ENCODE measurements around the gene CSGALNACT2. TPM values are rescaled to one million over a fixed set of nuclear protein-coding genes. Genes with fewer than 3 reads are reported as not detected.

The CSGALNACT2 gene
- total RNA-seq, 3 donors from 2014 or later: 21.6 to 35.5 (median 27.8) TPM

DNA sequence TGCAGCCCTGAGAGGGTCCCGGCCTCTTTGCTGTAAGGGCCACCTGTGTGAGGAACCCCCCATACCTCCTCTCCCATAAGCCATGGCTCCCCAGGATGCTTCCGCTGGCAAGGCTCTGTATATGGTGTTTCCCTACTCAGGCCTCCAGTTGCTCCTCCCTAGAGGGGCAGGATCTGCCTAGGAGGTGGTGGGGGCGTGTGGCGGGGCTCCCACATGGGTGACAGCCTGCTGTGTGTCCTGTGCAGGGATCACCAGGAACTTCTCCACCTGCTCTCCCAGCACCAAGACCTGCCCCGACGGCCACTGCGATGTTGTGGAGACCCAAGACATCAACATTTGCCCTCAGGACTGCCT, 25.7 kb upstream of the CSGALNACT2 start:
- intact Hi-C loops (cut with DNase I; ENCODE audit: low total_unique reads): no loop called here
- H3K4me3 ChIP-seq: no peak overlapping the region
- H3K27me3 ChIP-seq: no peaks in the 10 kb centered on the region

DNA sequence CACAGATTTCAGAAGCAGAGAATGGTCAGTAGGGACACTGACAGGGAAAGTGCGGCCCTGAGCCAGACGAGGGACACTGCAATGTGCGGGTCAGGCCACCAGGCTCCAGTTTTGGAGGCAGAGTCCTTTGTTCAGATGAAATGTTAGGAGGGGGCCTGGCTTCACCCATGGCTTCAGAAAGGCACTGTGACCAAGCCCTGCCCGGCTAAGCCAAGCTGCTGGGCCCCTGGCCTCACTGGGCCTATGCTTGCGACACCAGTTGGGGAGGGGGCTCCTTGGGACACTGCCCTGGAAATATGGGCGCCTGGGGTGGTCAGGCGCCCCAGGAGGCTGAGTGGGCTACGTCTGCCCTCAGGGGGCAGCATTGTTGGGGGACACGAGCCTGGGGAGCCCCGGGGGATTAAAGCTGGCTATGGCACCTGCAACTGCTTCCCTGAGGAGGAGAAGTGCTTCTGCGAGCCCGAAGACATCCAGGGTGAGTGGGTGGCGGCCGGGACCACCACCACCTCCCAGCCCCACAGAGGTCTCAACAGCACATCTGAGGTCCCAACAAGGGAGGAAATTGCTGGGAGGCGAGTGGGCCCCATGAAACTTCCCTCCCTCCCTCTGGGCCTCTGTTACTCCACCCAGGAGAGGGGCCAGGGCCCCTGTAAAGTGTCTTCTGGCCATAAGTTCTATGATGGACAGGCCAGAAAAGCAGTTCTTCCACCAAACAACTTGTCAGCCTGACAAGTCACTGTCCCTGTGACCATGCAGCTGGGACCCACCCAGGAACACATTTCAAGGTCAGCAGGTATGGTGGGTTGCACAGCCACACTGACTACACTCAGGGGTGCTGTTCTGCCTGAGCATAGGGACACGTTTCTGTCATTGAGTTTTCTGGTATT, 24.8 kb upstream of the CSGALNACT2 start:
- TF ChIP-seq, protein P1, sequence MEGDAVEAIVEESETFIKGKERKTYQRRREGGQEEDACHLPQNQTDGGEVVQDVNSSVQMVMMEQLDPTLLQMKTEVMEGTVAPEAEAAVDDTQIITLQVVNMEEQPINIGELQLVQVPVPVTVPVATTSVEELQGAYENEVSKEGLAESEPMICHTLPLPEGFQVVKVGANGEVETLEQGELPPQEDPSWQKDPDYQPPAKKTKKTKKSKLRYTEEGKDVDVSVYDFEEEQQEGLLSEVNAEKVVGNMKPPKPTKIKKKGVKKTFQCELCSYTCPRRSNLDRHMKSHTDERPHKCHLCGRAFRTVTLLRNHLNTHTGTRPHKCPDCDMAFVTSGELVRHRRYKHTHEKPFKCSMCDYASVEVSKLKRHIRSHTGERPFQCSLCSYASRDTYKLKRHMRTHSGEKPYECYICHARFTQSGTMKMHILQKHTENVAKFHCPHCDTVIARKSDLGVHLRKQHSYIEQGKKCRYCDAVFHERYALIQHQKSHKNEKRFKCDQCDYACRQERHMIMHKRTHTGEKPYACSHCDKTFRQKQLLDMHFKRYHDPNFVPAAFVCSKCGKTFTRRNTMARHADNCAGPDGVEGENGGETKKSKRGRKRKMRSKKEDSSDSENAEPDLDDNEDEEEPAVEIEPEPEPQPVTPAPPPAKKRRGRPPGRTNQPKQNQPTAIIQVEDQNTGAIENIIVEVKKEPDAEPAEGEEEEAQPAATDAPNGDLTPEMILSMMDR (IDR thresholded peaks at IDR 0.05): no peak
- TF ChIP-seq POLR2A (IDR thresholded peaks at IDR 0.05) (no peak), POLR2AphosphoS5 (IDR thresholded peaks at IDR 0.05) (no peak)
- Histone ChIP-seq H3K27ac (no peak overlapping the region), H3K4me1 (no peaks in the 10 kb centered on the region), H3K4me3 (no peak overlapping the region), H3K36me3 (no peaks in the 10 kb centered on the region), H3K27me3 (no peaks in the 10 kb centered on the region), H3K9me3 (no peaks in the 10 kb centered on the region)
- intact Hi-C loops (cut with DNase I; ENCODE audit: low total_unique reads): no loop called here
- no peak for DNase-seq (ENCODE audit: low spot score in 2 of 2)

More for the DNA sequence above, 25.7 kb upstream of the CSGALNACT2 start:
- Histone ChIP-seq H3K27ac (no peak overlapping the region), H3K36me3 (no peaks in the 10 kb centered on the region), H3K9me3 (no peaks in the 10 kb centered on the region), H3K4me1 (no peaks in the 10 kb centered on the region)
- TF ChIP-seq, protein P1 (IDR thresholded peaks at IDR 0.05): no peak
- TF ChIP-seq POLR2A (IDR thresholded peaks at IDR 0.05) (no peak), POLR2AphosphoS5 (IDR thresholded peaks at IDR 0.05) (no peak)
- no peak for DNase-seq (ENCODE audit: low spot score in 2 of 2)

DNA sequence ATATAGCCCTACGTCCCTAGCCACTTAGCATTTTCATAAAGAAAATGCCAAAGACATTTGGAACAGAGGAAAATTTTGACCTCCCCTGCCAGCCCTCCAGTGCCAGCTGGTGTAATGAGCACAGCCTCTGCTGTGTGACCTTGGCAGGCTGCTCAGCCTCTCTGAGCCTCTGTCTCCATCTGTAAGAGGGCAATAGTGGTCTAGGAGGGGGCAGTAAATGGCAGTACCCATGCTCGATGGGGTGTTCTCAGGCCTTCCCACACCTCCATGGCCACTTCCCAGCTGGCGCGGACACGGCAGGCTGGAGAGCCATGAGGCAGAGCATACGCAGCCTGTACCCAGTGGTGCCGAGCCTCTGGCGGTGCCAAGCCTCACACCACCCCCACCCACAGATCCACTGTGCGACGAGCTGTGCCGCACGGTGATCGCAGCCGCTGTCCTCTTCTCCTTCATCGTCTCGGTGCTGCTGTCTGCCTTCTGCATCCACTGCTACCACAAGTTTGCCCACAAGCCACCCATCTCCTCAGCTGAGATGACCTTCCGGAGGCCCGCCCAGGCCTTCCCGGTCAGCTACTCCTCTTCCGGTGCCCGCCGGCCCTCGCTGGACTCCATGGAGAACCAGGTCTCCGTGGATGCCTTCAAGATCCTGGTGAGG, 24.0 kb upstream of the CSGALNACT2 start:
- Histone ChIP-seq H3K4me1 (no peaks in the 10 kb centered on the region), H3K27ac (no peak overlapping the region)
- intact Hi-C loops (cut with DNase I; ENCODE audit: low total_unique reads): no loop called here

DNA sequence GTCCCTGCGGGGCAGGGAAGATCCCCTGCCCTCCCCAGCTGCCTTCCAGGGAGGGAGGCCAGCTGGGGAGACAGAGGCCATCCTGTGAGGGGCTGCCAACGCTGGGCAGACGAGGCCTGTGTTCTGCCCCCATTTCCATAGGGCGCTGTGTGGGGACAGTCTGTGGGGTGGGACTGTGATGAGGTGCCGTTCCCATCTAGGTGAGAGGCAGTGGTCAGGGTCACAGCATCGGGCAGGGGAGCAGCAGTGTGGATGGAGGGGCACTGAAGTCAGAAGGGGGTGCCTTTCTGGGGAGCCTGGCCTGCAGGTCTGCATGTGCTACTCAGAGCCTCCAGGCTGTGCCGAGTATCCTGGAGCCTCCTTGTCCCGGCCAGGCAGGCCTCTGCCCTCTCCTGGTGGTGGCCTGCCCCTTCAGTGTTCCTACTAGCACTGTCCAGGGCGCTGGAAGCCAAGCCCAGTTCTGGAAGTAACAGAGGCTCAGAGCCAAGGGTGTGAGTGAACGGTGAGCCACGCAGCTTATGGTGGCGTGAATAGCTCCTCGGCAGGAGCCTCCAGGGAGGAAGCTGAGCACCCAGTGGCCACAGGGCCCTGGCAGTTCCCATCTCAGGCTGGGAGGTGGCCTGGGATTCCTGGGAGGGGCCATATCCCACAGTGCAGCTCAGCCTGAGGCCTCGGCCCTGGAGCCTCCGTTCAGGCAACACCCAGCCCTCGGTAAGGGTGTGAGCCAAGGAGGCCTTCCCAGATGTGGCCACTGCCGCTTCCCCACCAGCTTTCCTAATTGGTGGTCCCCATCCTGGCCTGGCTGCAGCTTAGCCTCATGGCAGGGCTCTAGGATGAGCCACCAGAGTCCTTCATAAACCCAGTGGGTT, 23.3 kb upstream of the CSGALNACT2 start:
- intact Hi-C loops (cut with DNase I; ENCODE audit: low total_unique reads): no loop called here
- Histone ChIP-seq H3K36me3 (no peaks in the 10 kb centered on the region), H3K27ac (no peak overlapping the region), H3K4me1 (no peaks in the 10 kb centered on the region), H3K27me3 (no peaks in the 10 kb centered on the region), H3K9me3 (no peaks in the 10 kb centered on the region), H3K4me3 (no peak overlapping the region)
- no peak for DNase-seq (ENCODE audit: low spot score in 2 of 2)
- TF ChIP-seq POLR2AphosphoS5 (IDR thresholded peaks at IDR 0.05) (no peak), POLR2A (IDR thresholded peaks at IDR 0.05) (no peak)
- TF ChIP-seq, protein P1 (IDR thresholded peaks at IDR 0.05): no peak

More for the DNA sequence above, 24.0 kb upstream of the CSGALNACT2 start:
- H3K4me3 ChIP-seq: no peak overlapping the region
- no peaks in the 10 kb centered on the region for H3K36me3 ChIP-seq
- TF ChIP-seq POLR2A (IDR thresholded peaks at IDR 0.05) (no peak), POLR2AphosphoS5 (IDR thresholded peaks at IDR 0.05) (no peak)
- TF ChIP-seq, protein P1 (IDR thresholded peaks at IDR 0.05): no peak
- H3K9me3 ChIP-seq: no peaks in the 10 kb centered on the region
- no peaks in the 10 kb centered on the region for H3K27me3 ChIP-seq
- DNase-seq (ENCODE audit: low spot score in 2 of 2): no peak
